ENCODE measurements around the gene DUSP10. TPM values are rescaled to one million over a fixed set of nuclear protein-coding genes. Genes with fewer than 3 reads are reported as not detected.

Gene DUSP10
- total RNA-seq, 1 donor from 2014 or later = 3.2 TPM

DNA sequence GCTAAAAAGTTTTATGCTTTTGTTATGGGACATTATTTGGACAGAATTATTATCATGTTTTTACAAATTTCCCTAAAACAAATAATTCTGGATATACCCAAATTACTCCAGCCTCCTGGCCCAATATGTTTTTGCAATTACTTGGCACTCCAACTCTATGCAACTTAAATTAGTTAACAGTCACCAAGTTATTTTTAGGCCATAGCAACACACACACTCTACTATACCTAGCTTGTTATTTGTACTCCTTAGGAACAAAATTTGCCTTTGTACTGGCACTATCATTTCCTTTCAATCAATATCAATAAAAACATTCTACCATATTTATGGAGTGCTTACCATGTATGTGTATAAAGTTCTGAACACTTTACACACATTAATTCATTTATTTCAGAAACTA, 7.7 kb downstream of the DUSP10 start:
- TF ChIP-seq, protein P1, sequence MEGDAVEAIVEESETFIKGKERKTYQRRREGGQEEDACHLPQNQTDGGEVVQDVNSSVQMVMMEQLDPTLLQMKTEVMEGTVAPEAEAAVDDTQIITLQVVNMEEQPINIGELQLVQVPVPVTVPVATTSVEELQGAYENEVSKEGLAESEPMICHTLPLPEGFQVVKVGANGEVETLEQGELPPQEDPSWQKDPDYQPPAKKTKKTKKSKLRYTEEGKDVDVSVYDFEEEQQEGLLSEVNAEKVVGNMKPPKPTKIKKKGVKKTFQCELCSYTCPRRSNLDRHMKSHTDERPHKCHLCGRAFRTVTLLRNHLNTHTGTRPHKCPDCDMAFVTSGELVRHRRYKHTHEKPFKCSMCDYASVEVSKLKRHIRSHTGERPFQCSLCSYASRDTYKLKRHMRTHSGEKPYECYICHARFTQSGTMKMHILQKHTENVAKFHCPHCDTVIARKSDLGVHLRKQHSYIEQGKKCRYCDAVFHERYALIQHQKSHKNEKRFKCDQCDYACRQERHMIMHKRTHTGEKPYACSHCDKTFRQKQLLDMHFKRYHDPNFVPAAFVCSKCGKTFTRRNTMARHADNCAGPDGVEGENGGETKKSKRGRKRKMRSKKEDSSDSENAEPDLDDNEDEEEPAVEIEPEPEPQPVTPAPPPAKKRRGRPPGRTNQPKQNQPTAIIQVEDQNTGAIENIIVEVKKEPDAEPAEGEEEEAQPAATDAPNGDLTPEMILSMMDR (IDR thresholded peaks at IDR 0.05) = no peak

DNA sequence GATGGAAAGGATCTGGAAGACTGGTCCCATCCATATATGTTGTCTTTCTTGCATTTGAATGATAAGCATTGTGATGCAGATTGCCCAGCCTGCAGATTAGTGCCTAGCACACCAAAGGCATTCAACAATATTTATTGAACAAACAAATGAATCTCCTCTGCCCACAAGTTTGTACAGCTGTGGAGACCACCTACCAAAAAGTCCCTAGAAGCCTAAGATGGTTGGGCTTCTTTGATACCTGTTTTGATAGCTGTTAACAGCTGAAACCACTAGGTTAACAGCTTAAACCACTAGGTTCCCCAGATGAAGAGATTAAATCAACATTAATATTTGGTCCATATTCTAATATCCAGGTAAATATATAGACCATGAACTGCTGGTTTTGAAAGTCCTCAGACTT, 9.8 kb downstream of the DUSP10 start:
- Mint-ChIP-seq H3K4me1 (ENCODE audit: unreplicated experiment) (peaks cover 10% of the 10 kb centered on the region), H3K4me3 (ENCODE audit: unreplicated experiment) (no peak overlapping the region), H3K36me3 (ENCODE audit: unreplicated experiment) (no peaks in the 10 kb centered on the region), H3K27ac (ENCODE audit: unreplicated experiment) (no peak overlapping the region), H3K27me3 (ENCODE audit: unreplicated experiment) (no peaks in the 10 kb centered on the region), H3K9me3 (ENCODE audit: unreplicated experiment) (no peaks in the 10 kb centered on the region)
- no peak for DNase-seq (ENCODE audit: extremely low spot score, unreplicated experiment)
- TF ChIP-seq, protein P1 (IDR thresholded peaks at IDR 0.05) = no peak

More for the DNA sequence above, 7.7 kb downstream of the DUSP10 start:
- Mint-ChIP-seq H3K9me3 (ENCODE audit: unreplicated experiment) (no peaks in the 10 kb centered on the region), H3K27me3 (ENCODE audit: unreplicated experiment) (no peaks in the 10 kb centered on the region), H3K4me1 (ENCODE audit: unreplicated experiment) (peaks cover 8% of the 10 kb centered on the region), H3K36me3 (ENCODE audit: unreplicated experiment) (peaks cover 8% of the 10 kb centered on the region), H3K4me3 (ENCODE audit: unreplicated experiment) (no peak overlapping the region), H3K27ac (ENCODE audit: unreplicated experiment) (no peak overlapping the region)
- no peak for DNase-seq (ENCODE audit: extremely low spot score, unreplicated experiment)

DNA sequence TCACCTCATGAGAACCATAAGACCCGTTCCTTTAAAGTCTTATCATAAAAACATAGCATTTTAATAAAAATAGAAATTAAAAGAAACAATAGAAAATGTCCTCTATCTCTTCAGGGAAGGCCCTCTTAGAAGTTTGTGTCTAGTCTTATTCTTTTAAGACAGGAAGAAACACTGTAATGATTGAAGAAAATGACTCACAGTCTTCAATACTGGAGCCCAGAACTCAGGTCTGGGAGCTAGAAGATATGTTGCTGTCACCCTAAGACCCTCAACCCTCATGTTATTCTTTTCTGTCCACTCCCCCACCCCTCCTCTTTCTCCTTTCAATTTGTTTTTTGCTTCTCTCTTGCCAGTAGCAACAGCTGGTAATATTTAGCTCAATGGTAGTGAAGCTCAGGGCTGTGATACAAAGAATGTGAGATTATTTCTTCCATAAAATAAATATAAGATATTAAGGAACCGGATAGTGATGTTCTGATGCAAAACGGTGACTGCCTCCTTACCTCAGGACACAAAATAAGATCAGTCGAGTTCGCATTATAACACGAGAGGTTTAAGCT, 12.0 kb downstream of the DUSP10 start:
- peaks cover 30% of the 10 kb centered on the region for H3K4me1 Mint-ChIP-seq (ENCODE audit: unreplicated experiment)
- no peak for DNase-seq (ENCODE audit: extremely low spot score, unreplicated experiment)

DNA sequence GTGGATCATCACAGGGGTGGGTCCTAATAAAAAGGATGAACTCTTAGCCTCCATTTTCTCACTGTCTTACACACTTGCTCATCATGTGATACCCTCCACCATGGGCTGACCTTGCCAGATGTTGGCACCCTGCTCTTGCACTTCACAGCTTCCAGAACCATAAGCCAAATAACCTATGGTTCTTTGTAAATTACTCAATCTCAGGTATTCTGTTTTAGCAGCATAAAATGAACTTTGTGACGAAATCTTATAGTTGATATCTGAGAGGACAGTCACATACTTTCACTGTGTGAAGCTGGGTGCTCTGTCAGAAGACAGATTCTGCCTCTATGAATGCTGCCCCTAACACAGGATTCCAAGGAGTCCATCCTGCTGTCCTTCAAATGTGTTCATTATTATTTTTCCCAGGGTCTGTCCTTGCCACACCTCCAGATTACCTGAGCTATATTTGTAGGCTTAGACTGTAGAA, 13.8 kb downstream of the DUSP10 start:
- Mint-ChIP-seq H3K9me3 (ENCODE audit: unreplicated experiment) (peaks cover 6% of the 10 kb centered on the region), H3K36me3 (ENCODE audit: unreplicated experiment) (no peaks in the 10 kb centered on the region), H3K27me3 (ENCODE audit: unreplicated experiment) (no peaks in the 10 kb centered on the region), H3K27ac (ENCODE audit: unreplicated experiment) (no peak overlapping the region), H3K4me1 (ENCODE audit: unreplicated experiment) (peaks cover 32% of the 10 kb centered on the region), H3K4me3 (ENCODE audit: unreplicated experiment) (no peak overlapping the region)
- TF ChIP-seq, protein P1 (IDR thresholded peaks at IDR 0.05) = no peak
- no peak for DNase-seq (ENCODE audit: extremely low spot score, unreplicated experiment)

More for the DNA sequence above, 12.0 kb downstream of the DUSP10 start:
- Mint-ChIP-seq H3K27me3 (ENCODE audit: unreplicated experiment) (no peaks in the 10 kb centered on the region), H3K36me3 (ENCODE audit: unreplicated experiment) (no peaks in the 10 kb centered on the region), H3K4me3 (ENCODE audit: unreplicated experiment) (no peak overlapping the region), H3K27ac (ENCODE audit: unreplicated experiment) (peak overlapping the region; percentile 59), H3K9me3 (ENCODE audit: unreplicated experiment) (no peaks in the 10 kb centered on the region)
- TF ChIP-seq, protein P1 (IDR thresholded peaks at IDR 0.05) = no peak

DNA sequence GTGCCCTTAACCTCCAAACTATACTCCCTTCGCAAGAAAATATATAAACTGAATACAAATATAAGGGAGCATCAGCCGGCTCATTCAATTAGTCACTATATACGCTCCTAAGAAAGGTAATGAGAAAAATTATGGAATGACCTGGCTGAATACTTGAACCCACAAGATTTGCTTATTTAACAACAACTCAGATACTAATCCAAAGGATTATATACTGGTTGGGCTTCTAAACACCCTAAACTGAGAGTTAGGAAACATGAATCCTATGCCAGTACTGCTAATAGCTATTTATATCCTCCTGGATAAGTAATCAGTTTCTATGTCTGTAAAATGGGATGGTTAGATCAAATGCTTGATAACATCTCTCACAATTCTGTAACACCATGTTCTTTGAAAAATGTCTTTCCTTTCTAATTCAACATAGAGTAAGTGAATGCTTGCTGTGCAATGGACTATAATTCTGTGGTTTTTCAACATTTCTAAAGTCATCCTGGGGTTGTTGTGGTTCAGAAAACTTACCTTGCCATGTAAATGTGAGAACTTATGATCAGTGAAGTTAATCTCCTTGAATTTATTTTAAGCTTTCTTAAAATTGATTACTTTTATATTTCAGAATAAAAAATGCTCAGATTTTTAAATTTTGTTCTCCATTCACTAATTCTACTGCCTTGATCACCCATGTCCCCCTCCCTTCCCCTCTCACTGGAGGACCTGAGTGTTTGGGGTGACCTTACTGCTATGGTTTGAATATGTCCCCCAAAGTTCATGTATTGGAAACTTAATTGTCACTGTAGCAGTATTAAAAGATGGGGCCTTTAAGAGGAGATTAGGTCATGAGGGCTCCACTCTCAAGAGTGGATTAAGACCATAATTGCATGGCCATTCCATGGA, 14.5 kb downstream of the DUSP10 start:
- Mint-ChIP-seq H3K4me1 (ENCODE audit: unreplicated experiment) (peaks cover 36% of the 10 kb centered on the region), H3K36me3 (ENCODE audit: unreplicated experiment) (no peaks in the 10 kb centered on the region), H3K9me3 (ENCODE audit: unreplicated experiment) (peaks cover 6% of the 10 kb centered on the region), H3K27me3 (ENCODE audit: unreplicated experiment) (no peaks in the 10 kb centered on the region), H3K27ac (ENCODE audit: unreplicated experiment) (no peak overlapping the region), H3K4me3 (ENCODE audit: unreplicated experiment) (no peak overlapping the region)
- TF ChIP-seq, protein P1 (IDR thresholded peaks at IDR 0.05) = no peak
- DNase-seq (ENCODE audit: extremely low spot score, unreplicated experiment) = no peak

All from osteocyte (in vitro differentiated cells).